GM18511 (cell line): ENCODE measurements around the gene SHISA4.

ENCODE experiments used
- ATAC-seq: cut with Tn5 transposase; IDR thresholded peaks from one replicate; pipeline ENCODE4 v1.9.1; 2021; ENCODE audit warnings: mild to moderate bottlenecking, moderate library complexity; ENCODE audit not compliant: unreplicated experiment

SHISA4 gene

GRCh38 chr1:201880928-201881571 is 7.6 kb upstream of the SHISA4 start:
- no peak for ATAC-seq

DNA sequence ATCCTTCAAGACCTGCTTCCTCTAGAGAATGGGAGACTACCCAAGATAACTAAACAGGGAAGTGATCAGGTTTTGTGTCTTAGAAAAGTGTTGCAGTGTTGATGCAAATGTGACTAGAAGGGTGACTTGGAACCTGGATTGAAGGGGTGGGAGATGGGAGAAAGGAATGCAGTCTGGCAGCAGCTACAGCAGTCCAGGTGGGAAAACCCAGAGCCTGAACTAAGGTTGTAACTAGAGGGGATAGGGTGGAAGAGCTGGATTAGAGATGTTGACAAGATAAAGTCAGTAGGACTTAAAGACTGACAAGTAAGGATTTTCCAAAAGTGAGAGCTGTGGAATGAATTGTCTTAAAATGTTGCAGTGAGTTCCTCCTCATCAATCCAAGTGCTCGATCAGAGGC is 7.1 kb upstream of the SHISA4 start:
- ATAC-seq = no peak

- ATAC-seq = peak; percentile 51
Measured at GRCh38 chr1:201882665-201883132, 6.0 kb upstream of the SHISA4 start.

DNA sequence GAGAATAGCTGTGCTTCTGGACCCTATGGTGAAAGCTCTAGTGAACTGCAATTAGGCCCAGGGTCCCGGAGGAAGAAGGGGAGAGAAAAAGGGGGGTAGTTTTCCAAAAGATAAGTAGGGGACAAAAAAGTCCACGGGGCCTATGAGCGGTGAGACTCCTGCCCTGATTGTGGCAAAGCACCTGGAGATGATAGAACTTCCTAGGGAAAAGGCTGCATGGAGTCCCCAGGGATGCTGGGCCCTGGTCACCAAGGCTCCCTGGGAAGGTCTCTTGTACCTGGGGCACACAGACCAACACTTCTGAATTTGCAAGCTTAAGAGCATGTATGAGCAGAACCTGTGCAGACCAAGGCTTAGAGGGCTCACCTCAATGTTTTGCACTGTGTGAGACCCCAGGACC is 5.4 kb upstream of the SHISA4 start:
- no peak for ATAC-seq

DNA sequence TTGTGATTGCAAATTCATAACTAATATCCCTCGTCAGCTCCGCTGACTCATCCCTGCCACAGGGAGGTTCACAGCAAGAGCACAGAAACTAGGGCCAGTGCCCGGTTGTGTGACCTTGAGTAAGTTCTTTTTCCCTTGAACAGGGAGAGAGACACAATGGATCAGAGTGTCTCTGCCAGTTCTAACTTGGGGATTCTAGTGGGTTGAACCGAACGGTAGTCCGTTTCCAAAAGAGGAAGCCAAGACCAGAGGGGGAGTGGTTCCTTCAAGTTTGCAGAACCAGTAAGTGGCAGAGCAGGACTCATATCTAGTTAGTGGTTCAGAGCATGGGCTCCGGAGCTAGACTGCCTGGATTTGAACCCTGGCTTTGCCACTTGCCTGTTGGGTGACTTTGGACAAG is 4.9 kb upstream of the SHISA4 start:
- no peak for ATAC-seq

- ATAC-seq = no peak
Measured at GRCh38 chr1:201884425-201884824, 4.3 kb upstream of the SHISA4 start.

GRCh38 chr1:201885531-201886075 is 3.1 kb upstream of the SHISA4 start:
- no peak for ATAC-seq

GRCh38 chr1:201886103-201886885 is 2.4 kb upstream of the SHISA4 start:
- ATAC-seq = no peak

- no peak for ATAC-seq
Measured at GRCh38 chr1:201887116-201887866, 1.4 kb upstream of the SHISA4 start.

GRCh38 chr1:201889090-201889968 is 631 bp downstream of the SHISA4 start:
- ATAC-seq = no peak

- ATAC-seq = no peak
Measured at GRCh38 chr1:201890223-201890622, 1.5 kb downstream of the SHISA4 start.

- no peak for ATAC-seq
Measured at GRCh38 chr1:201890806-201891450, 2.2 kb downstream of the SHISA4 start.

GRCh38 chr1:201891451-201892045 is 2.9 kb downstream of the SHISA4 start:
- no peak for ATAC-seq

DNA sequence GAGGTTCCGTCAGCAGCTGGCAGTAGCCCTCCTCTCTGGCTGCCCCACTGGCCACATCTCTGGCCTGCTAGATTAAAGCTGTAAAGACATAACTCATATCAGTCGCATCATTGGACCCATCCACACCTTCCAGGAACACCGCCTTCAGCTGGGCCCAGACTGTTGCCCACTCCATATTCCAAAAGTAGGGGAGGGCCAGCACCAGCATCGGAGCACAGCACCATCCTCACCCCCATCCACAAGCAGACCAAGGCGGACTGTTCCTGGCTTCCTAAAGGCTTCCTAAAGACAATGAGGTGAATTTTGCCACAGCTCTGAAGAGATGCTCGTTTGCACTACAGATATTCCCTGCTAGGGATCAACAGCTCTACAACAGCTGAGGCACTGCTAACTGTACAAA is 3.5 kb downstream of the SHISA4 start:
- ATAC-seq = no peak

GRCh38 chr1:201893431-201893830 is 4.7 kb downstream of the SHISA4 start:
- no peak for ATAC-seq

DNA sequence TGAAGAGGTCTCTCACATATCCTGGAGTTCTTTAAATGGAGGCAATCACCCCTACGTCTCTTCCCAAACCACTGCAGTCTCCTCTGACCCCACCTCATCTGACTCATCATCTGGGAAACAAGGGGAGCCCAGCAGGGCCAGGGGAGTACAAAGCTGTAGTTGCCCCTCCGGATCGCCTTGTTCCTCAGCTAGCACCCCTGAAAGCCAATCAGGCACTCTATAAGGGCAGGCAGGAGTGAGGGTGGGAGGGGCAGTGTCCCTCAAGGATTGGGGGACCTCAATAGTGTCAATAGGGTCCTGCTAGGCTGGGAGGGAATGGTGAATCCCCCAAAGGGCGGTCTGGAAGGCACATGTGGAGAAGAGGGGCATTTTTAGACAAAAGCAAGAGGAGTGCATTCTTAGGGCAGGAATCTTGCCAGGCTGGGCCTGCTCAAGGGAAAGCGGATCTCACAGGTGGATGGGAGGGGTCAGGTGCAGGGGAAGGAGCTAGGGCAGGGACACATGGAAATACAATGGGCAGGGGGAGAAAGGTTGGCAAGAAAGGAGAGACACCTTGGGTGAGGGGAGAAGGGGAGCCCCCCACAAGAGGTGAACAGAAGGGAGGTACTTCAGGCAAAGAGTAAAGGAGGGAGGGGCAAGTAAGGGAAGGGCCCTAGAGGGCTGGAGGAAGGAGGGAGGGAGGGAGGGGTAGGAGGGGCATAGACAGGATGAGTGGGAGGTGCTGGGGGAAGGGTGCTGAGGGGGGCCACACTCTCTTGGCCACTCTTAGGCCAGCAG is 5.8 kb downstream of the SHISA4 start:
- no peak for ATAC-seq

GRCh38 chr1:201895120-201895665 is 6.5 kb downstream of the SHISA4 start:
- no peak for ATAC-seq
